H1 (cell line): Measurements from ENCODE around the gene GSTO2. TPM values are rescaled to one million over a fixed set of nuclear protein-coding genes. Genes with fewer than 3 reads are reported as not detected.

Experiments
- CTCF ChIA-PET: fragments of 300-600 bp; sonication (Branson Sonifier 250); formaldehyde crosslinking; loops from one replicate; lab custom pipeline; 2021; ENCODE audit not compliant: partially characterized antibody; lab: Charles Lee
- POLR2A ChIA-PET: fragments of 300-600 bp; sonication (Branson Sonifier 250); formaldehyde crosslinking; loops from one replicate; lab custom pipeline; 2021; ENCODE audit warnings: inconsistent platforms; ENCODE audit not compliant: partially characterized antibody; lab: Charles Lee
- DNase-seq, 2 experiments: peaks; one replicate each; pipeline versions ENCODE4 v3.0.0 to v3.0.0-alpha.2; 2010 to 2022; ENCODE audit warnings: low spot score in 2 of 2, low read depth in 1 of 2, mixed read lengths in 1 of 2
- FAIRE-seq: peaks from 2 replicates; lab custom pipeline; 2011; peaks lifted over from hg19 to GRCh38; lab: Jason Lieb, UNC
- H2AFZ ChIP-seq: 2 replicates; pipeline ENCODE4 v1.8.1; 2012; ENCODE audit warnings: low read length, inconsistent platforms
- H2AK5ac ChIP-seq: 2 replicates; pipeline ENCODE4 v1.6.1; 2013; ENCODE audit warnings: low read depth, low read length
- H2BK120ac ChIP-seq: replicated peaks from 2 replicates; pipeline ENCODE3; 2013; ENCODE audit warnings: low read depth, low read length, inconsistent platforms
- H2BK12ac ChIP-seq: 2 replicates; pipeline ENCODE4 v1.6.1; 2013; ENCODE audit warnings: low read depth, low read length
- H2BK15ac ChIP-seq: 2 replicates; pipeline ENCODE4 v1.6.1; 2013; ENCODE audit warnings: low read length
- H2BK20ac ChIP-seq: 2 replicates; pipeline ENCODE4 v1.6.1; 2013; ENCODE audit warnings: low read length
- H2BK5ac ChIP-seq: 2 replicates; pipeline ENCODE4 v1.6.1; 2013; ENCODE audit warnings: low read depth, low read length
- H3K14ac ChIP-seq: 2 replicates; pipeline ENCODE4 v1.6.1; 2013; ENCODE audit warnings: inconsistent platforms; ENCODE audit not compliant: insufficient read length
- H3K18ac ChIP-seq: 2 replicates; pipeline ENCODE4 v1.6.1; 2013; ENCODE audit warnings: low read length; ENCODE audit errors: extremely low read depth
- H3K23ac ChIP-seq: 2 replicates; pipeline ENCODE4 v1.6.1; 2013; ENCODE audit warnings: inconsistent platforms; ENCODE audit not compliant: insufficient read length
- H3K23me2 ChIP-seq: 2 replicates; pipeline ENCODE4 v1.6.1; 2013; ENCODE audit warnings: low read depth, low read length
- H3K27ac ChIP-seq: 2 replicates; pipeline ENCODE4 v1.6.1; 2011; ENCODE audit warnings: low read depth, low read length, inconsistent platforms
- H3K27me3 ChIP-seq, 4 experiments: replicated peaks in 1 of 4; 1 replicate in 1 of 4; 2 replicates in 3 of 4; pipeline versions ENCODE4 v1.6.1 to v1.8.1; 2011 to 2013; ENCODE audit warnings: low read length in 3 of 4, mild to moderate bottlenecking in 3 of 4, inconsistent platforms in 2 of 4, mixed read lengths in 2 of 4, moderate library complexity in 1 of 4; ENCODE audit not compliant: control insufficient read depth in 3 of 4, insufficient read depth in 3 of 4; ENCODE audit errors: extremely low read depth in 1 of 4
- H3K36me3 ChIP-seq, 4 experiments: 2 replicates each; pipeline versions ENCODE4 v1.6.1 to v1.8.1; 2011 to 2013; ENCODE audit warnings: mild to moderate bottlenecking in 4 of 4, low read length in 3 of 4, moderate library complexity in 2 of 4, control low read depth in 1 of 4, inconsistent platforms in 1 of 4; ENCODE audit not compliant: insufficient read depth in 4 of 4, control insufficient read depth in 2 of 4
- H3K4ac ChIP-seq: replicated peaks from 2 replicates; pipeline ENCODE3; 2013; ENCODE audit warnings: low read length, low read depth, mixed read lengths, inconsistent platforms; ENCODE audit not compliant: insufficient read length
- H3K4me1 ChIP-seq, 4 experiments: replicated peaks in 1 of 4; 1 replicate in 1 of 4; 2 replicates in 3 of 4; pipeline versions ENCODE4 v1.6.1 to v1.8.1; 2011 to 2013; ENCODE audit warnings: low read length in 3 of 4, inconsistent platforms in 2 of 4, mixed read lengths in 1 of 4; ENCODE audit not compliant: insufficient read depth in 4 of 4, control insufficient read depth in 3 of 4
- H3K4me2 ChIP-seq, 2 experiments: 2 replicates each; pipeline versions ENCODE4 v1.6.1 to v1.8.1; 2011 to 2013; ENCODE audit warnings: low read depth in 2 of 2, low read length in 2 of 2, control low read depth in 1 of 2, inconsistent platforms in 1 of 2, mild to moderate bottlenecking in 1 of 2; ENCODE audit not compliant: insufficient read depth in 1 of 2
- H3K4me3 ChIP-seq, 4 experiments: fragments of 200-600, 300-600 bp in 1 of 4; sonication (generic), shearing (Covaris generic), sonication (Bioruptor Twin) in 1 of 4; 2 replicates each; pipeline versions ENCODE4 v1.5.1 to v1.8.1; 2011 to 2016; ENCODE audit warnings: low read length in 4 of 4, low read depth in 3 of 4, control low read depth in 2 of 4, inconsistent platforms in 2 of 4, mild to moderate bottlenecking in 2 of 4, mixed read lengths in 1 of 4, moderate library complexity in 1 of 4; ENCODE audit not compliant: insufficient read depth in 2 of 4; ENCODE audit errors: extremely low read depth in 1 of 4
- H3K56ac ChIP-seq: replicated peaks from 2 replicates; pipeline ENCODE3; 2013; ENCODE audit warnings: low read depth, mild to moderate bottlenecking, mixed read lengths, low read length, inconsistent platforms; ENCODE audit not compliant: insufficient read length
- H3K79me1 ChIP-seq: 2 replicates; pipeline ENCODE4 v1.6.1; 2013; ENCODE audit warnings: low read depth, low read length, control low read depth
- H3K79me2 ChIP-seq, 2 experiments: 2 replicates each; pipeline versions ENCODE4 v1.6.1 to v1.8.1; 2012 to 2013; ENCODE audit warnings: low read length in 2 of 2, mild to moderate bottlenecking in 2 of 2, inconsistent platforms in 1 of 2; ENCODE audit not compliant: insufficient read depth in 2 of 2, control insufficient read depth in 1 of 2
- H3K9ac ChIP-seq, 4 experiments: replicated peaks in 1 of 4; 1 replicate in 1 of 4; 2 replicates in 3 of 4; pipeline versions ENCODE4 v1.6.1 to v1.8.1; 2011 to 2013; ENCODE audit warnings: low read depth in 3 of 4, low read length in 3 of 4, control low read depth in 2 of 4, mild to moderate bottlenecking in 2 of 4, moderate library complexity in 2 of 4, inconsistent platforms in 1 of 4; ENCODE audit errors: extremely low read depth in 1 of 4
- H3K9me3 ChIP-seq, 2 experiments: 2 replicates each; pipeline versions ENCODE4 v1.6.1 to v1.8.1; 2012 to 2013; ENCODE audit warnings: mild to moderate bottlenecking in 2 of 2, moderate library complexity in 2 of 2, control low read depth in 1 of 2, inconsistent platforms in 1 of 2, low read depth in 1 of 2, low read length in 1 of 2, mixed read lengths in 1 of 2; ENCODE audit not compliant: insufficient read depth in 2 of 2
- H4K20me1 ChIP-seq, 2 experiments: replicated peaks in 1 of 2; 2 replicates each; pipeline versions ENCODE3 to v1.8.1; 2011 to 2013; ENCODE audit warnings: inconsistent platforms in 2 of 2, low read length in 2 of 2, mild to moderate bottlenecking in 1 of 2; ENCODE audit not compliant: insufficient read depth in 2 of 2, control insufficient read depth in 1 of 2
- H4K5ac ChIP-seq: 2 replicates; pipeline ENCODE4 v1.6.1; 2013; ENCODE audit warnings: low read length, low read depth, mixed read lengths, inconsistent platforms; ENCODE audit not compliant: insufficient read length
- H4K8ac ChIP-seq: 2 replicates; pipeline ENCODE4 v1.8.0; 2013; ENCODE audit warnings: mild to moderate bottlenecking, moderate library complexity, low read length, inconsistent platforms; ENCODE audit not compliant: insufficient read depth; ENCODE audit errors: extremely low read depth
- H4K91ac ChIP-seq: replicated peaks from 2 replicates; pipeline ENCODE3; 2013; ENCODE audit warnings: low read length, mixed read lengths, inconsistent platforms; ENCODE audit not compliant: insufficient read length
- ATF3 ChIP-seq: IDR thresholded peaks from 2 replicates; pipeline ENCODE4 v1.6.1; 2011; ENCODE audit warnings: low read depth, mild to moderate bottlenecking, low read length; ENCODE audit not compliant: insufficient read depth
- CBX5 ChIP-seq: fragments of 300-800, 300-1000 bp; sonication (generic); IDR thresholded peaks from 2 replicates; pipeline ENCODE4 v1.7.1; 2016; ENCODE audit warnings: antibody characterized with exemption, low read length, low read depth
- CHD1 ChIP-seq: IDR thresholded peaks from 2 replicates; pipeline ENCODE4 v1.6.1; 2012; ENCODE audit warnings: low read depth, low read length, improper control_type of control experiment
- CHD2 ChIP-seq: IDR thresholded peaks from 2 replicates; pipeline ENCODE4 v1.6.1; 2012; ENCODE audit warnings: low read length, improper control_type of control experiment
- CTCF ChIP-seq, 3 experiments: IDR thresholded peaks; 1 replicate in 2 of 3; 2 replicates in 1 of 3; pipeline versions ENCODE4 v1.5.1 to v1.6.1; 2011; ENCODE audit warnings: low read length in 3 of 3, mild to moderate bottlenecking in 3 of 3, inconsistent platforms in 2 of 3, low read depth in 1 of 3, moderate library complexity in 1 of 3; ENCODE audit not compliant: insufficient read depth in 1 of 3; ENCODE audit errors: control extremely low read depth in 1 of 3
- EP300 ChIP-seq, 2 experiments: IDR thresholded peaks; 1 replicate in 1 of 2; 2 replicates in 1 of 2; pipeline ENCODE4 v1.6.1; 2011 to 2012; ENCODE audit warnings: low read depth in 2 of 2, low read length in 2 of 2, mild to moderate bottlenecking in 2 of 2, borderline replicate concordance in 1 of 2, inconsistent platforms in 1 of 2, moderate library complexity in 1 of 2
- GTF2F1 ChIP-seq: IDR thresholded peaks from 2 replicates; pipeline ENCODE4 v1.6.1; 2012; ENCODE audit warnings: low read depth, low read length, improper control_type of control experiment, borderline replicate concordance
- JUN ChIP-seq: IDR thresholded peaks from 2 replicates; pipeline ENCODE4 v1.6.1; 2011; ENCODE audit warnings: low read depth, mild to moderate bottlenecking, improper control_type of control experiment, low read length
- POLR2A ChIP-seq, 2 experiments: IDR thresholded peaks; 1 replicate in 1 of 2; 2 replicates in 1 of 2; pipeline ENCODE4 v1.6.1; 2011; ENCODE audit warnings: low read depth in 2 of 2, low read length in 2 of 2, mild to moderate bottlenecking in 2 of 2; ENCODE audit errors: control extremely low read depth in 1 of 2
- SIX5 ChIP-seq: IDR thresholded peaks from 2 replicates; pipeline ENCODE4 v1.6.1; 2011; ENCODE audit warnings: mild to moderate bottlenecking, low read depth, low read length
- TAF1 ChIP-seq: IDR thresholded peaks from 2 replicates; pipeline ENCODE4 v1.6.1; 2011; ENCODE audit warnings: mild to moderate bottlenecking, low read depth, low read length
- WGBS, 2 experiments: shearing (Covaris generic) in 1 of 2; methylation state at CpG; one replicate each; pipeline versions ENCODE4 v1.1.6 to v1.1.7; 2013 to 2015; ENCODE audit warnings: low lambda C conversion rate in 2 of 2, mixed read lengths in 2 of 2, inconsistent platforms in 1 of 2, low coverage in 1 of 2, missing lambda C conversion rate in 1 of 2; ENCODE audit not compliant: insufficient replicate concordance in 2 of 2, insufficient coverage in 1 of 2, insufficient read length in 1 of 2; ENCODE audit errors: extremely low coverage in 1 of 2, missing lambda C conversion rate in 1 of 2; 5-methylcytosine and 5-hydroxymethylcytosine counted together
- polyA plus RNA-seq, 7 experiments: library from polyadenylated mRNA; depleted of rRNA in 3 of 7; stranded (reverse) in 5 of 7; unstranded in 2 of 7; fragments of >200 nt in 5 of 7; fragments of 200-250 nt in 2 of 7; gene quantifications; 1 replicate in 5 of 7; 2 replicates in 1 of 7; 4 replicates in 1 of 7; pipeline versions ENCODE4 v1.2.1 to v1.2.3, GENCODE V29; 2011 to 2013; ENCODE audit warnings: missing spikeins in 2 of 7, mixed read lengths in 2 of 7
- total RNA-seq: library from RNA; stranded (reverse); fragmentation: NEBNext Ultra II Directional; extraction: Animal tissue kit (Norgen Biotek cat#: 25700); gene quantifications from 2 replicates; pipeline ENCODE4 v1.2.1, GENCODE V29; 2021

Gene GSTO2
- total and polyA plus RNA-seq, 2 of the 8 experiments (the other 6 are each of a cell fraction or from before 2014, with no cell fraction given): 13.1 to 41.7 TPM

DNA sequence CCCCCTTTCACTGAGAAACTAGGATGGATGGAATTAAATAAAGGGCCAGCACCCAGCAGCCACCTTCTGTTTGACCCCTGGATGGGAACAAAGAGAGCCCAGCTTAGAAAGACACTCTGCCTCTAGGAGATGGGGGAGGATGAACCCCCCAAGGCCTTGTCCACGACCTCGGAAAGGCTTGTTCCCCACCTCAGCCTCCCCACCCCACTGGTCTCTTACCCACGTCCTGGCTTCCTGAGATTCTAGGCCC lies 59.6 kb downstream of the GSTO2 start:
- H4K20me1 ChIP-seq: peaks cover 4% of the 10 kb centered on the region in 2 experiments
- peak overlapping the region; percentile 69 for H2BK5ac ChIP-seq
- ChIA-PET POLR2A (interaction anchor here (2.4 to 4.9 kb wide), 2 partner anchors 10 to 23 kb away, joined by 9 to 37 read pairs; partner anchors contain the start of gene ITPRIP), CTCF (interaction anchor here (0.8 to 18.5 kb wide), 6 partner anchors 12 to 294 kb away, joined by 3 to 166 read pairs (median 4); partner anchors contain the start of gene CFAP58)
- no peaks in the 10 kb centered on the region for H3K23me2 ChIP-seq
- H3K4ac ChIP-seq: no peak overlapping the region
- FAIRE-seq (no peak), DNase-seq (no peak)
- H3K18ac ChIP-seq: peak overlapping the region; percentile 65
- H3K79me2 ChIP-seq: peaks cover 4 to 88% of the 10 kb centered on the region in 2 experiments; a peak in 3 of 4 replicates
- peak overlapping the region; percentile 66 to 79 for H3K4me2 ChIP-seq
- peak overlapping the region; percentile 42 for H2BK12ac ChIP-seq
- peak overlapping the region in 2 of 4 experiments; percentile 39 to 52; a peak in 3 of 7 replicates for H3K9ac ChIP-seq
- no peak overlapping the region for H2BK20ac ChIP-seq
- no peak overlapping the region; the same call in 1 of the 2 replicates for H2AK5ac ChIP-seq
- H2BK120ac ChIP-seq: no peak overlapping the region
- no peak overlapping the region for H3K23ac ChIP-seq
- peaks cover 41% of the 10 kb centered on the region for H3K79me1 ChIP-seq
- no peak overlapping the region for H3K14ac ChIP-seq
- H3K9me3 ChIP-seq: no peaks in the 10 kb centered on the region
- H3K56ac ChIP-seq: no peak overlapping the region
- peak overlapping the region; percentile 30 for H4K91ac ChIP-seq
- no peak overlapping the region for H2BK15ac ChIP-seq
- H3K36me3 ChIP-seq: no peaks in the 10 kb centered on the region
- H3K4me3 ChIP-seq: peak overlapping the region in 3 of 4 experiments; percentile 17 to 44 (median 24); a peak in 5 of 8 replicates
- no peak overlapping the region for H2AFZ ChIP-seq
- 4% methylated on average over 3 of the region's 3 CpGs; no CpG with 5 or more reads in 1 of the 2 experiments for WGBS, 2 experiments
- peak overlapping the region; percentile 87; the same call in 1 of the 2 replicates for H3K27ac ChIP-seq
- H4K8ac ChIP-seq: peak overlapping the region; percentile 22; the same call in 1 of the 2 replicates
- H3K4me1 ChIP-seq: peaks cover 48 to 77% (median 59%) of the 10 kb centered on the region in 4 experiments
- no peaks in the 10 kb centered on the region for H3K27me3 ChIP-seq
- peak overlapping the region; percentile 7 for H4K5ac ChIP-seq
- TF ChIP-seq TAF1: peak; percentile 15; the same call in 1 of the 2 replicates
- TF ChIP-seq EP300 (IDR thresholded peaks at IDR 0.05; ENCODE audit: borderline replicate concordance in 1 of 2, low read depth in 2 of 2, low read length in 2 of 2): no peak
- no peak for TF ChIP-seq SIX5
- TF ChIP-seq CHD1: no peak
- TF ChIP-seq POLR2A (IDR thresholded peaks at IDR 0.05; ENCODE audit: control extremely low read depth in 1 of 2, low read depth in 2 of 2, low read length in 2 of 2): peak in 1 of 2 experiments; percentile 16; a peak in 2 of 3 replicates
- TF ChIP-seq CTCF (IDR thresholded peaks at IDR 0.05; ENCODE audit: control extremely low read depth in 1 of 3, insufficient read depth in 1 of 3, low read depth in 1 of 3, low read length in 3 of 3): no peak
- TF ChIP-seq CHD2: no peak
- no peak for TF ChIP-seq CBX5
- TF ChIP-seq JUN: no peak
- TF ChIP-seq GTF2F1: no peak
- no peak for TF ChIP-seq ATF3
